SK-N-DZ (cell line): ENCODE measurements around the gene CEBPB.

Experiments
- DNase-seq: peaks from one replicate; pipeline ENCODE4 v3.0.0-alpha.2; 2015; ENCODE audit warnings: low spot score

The CEBPB gene

GRCh38 chr20:50213531-50214106 is 23.0 kb downstream of the CEBPB start:
- no peak for DNase-seq

- no peak for DNase-seq
Measured at GRCh38 chr20:50214226-50215024, 23.8 kb downstream of the CEBPB start.

GRCh38 chr20:50215101-50215690 is 24.6 kb downstream of the CEBPB start:
- no peak for DNase-seq

GRCh38 chr20:50215926-50216325 is 25.3 kb downstream of the CEBPB start:
- DNase-seq, result no peak

- peak; percentile 67 for DNase-seq
Measured at GRCh38 chr20:50216543-50217206, 26.0 kb downstream of the CEBPB start.

GRCh38 chr20:50217207-50217949 is 26.7 kb downstream of the CEBPB start:
- DNase-seq, result no peak

- no peak for DNase-seq
Measured at GRCh38 chr20:50218987-50219435, 28.4 kb downstream of the CEBPB start.

GRCh38 chr20:50219600-50219999 is 29.0 kb downstream of the CEBPB start:
- no peak for DNase-seq

- DNase-seq, result no peak
Measured at GRCh38 chr20:50220093-50220893, 29.7 kb downstream of the CEBPB start.

- no peak for DNase-seq
Measured at GRCh38 chr20:50220894-50221365, 30.3 kb downstream of the CEBPB start.

DNA sequence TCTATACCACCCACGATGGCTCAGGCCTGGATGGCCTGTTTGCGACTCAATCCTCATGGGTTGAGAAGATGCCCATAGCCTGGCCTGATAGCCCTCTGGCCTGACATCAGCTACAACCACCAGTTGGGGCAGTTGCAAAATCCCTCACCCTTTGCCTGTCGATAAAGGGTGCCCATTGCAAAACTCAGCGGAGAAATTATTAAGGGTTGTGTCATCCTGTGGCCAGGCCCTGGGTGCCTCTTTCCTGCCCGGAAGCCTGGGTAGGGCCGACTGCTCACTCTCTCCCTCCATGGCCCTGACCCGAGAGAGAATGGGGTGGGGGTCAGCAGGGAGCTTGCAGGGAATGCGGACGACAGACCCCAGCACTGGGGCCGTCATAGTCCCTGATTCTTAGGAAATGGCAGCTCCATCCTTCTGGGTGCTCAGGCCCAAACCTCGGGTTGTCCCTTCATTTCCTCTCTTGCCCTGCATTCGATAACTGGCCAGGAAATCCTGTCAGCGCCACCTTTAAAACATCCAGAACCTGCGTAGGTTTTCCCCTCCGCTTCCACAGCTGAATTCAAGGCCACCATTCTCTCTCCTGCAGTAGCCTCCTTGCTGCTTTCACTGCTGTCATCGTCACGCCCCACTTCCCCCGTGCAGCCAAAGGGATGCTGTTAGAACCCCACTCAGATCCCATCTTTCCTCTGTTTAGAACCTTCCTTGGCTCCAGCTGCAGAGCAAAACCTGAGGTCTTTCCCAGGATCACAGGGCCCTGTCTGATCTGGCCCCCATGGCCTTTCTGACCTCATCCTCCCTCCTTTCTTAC is 31.1 kb downstream of the CEBPB start:
- DNase-seq, result no peak

DNA sequence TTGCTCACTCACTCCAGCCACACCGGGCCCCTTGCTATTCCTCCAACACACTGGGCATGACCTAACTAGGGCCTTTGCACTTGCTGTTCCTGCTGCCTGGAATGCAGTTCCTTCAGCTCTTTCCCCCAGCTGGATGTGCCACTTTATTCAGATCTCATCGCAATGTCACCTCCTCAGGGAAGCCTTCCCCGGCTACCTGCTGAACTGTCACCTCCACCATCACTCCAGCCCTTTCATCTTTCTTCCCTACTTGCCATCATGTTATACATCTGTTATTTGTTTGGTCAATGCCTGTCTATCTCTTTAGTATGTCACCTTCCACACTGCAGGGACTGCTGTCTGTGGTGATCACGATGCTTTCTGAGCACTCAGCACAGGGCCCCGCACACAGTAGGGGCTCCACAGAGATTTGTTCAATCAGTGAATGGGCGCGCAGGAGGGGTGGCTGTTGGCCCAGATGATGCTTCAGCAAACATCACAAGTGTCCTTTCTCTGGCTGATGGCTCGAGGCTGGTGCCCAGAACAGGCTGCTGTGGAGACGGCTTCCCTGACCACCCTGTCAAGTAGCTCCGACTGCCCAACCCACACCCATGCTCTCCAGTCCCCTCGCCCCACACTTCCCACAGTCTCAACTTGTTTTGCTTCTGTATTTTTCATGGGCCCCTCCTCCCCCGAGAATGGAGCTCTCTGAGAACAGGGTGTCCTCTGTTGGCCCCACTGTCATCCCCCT is 31.8 kb downstream of the CEBPB start:
- no peak for DNase-seq

GRCh38 chr20:50223039-50224005 is 32.7 kb downstream of the CEBPB start:
- peak; percentile 57 for DNase-seq

DNA sequence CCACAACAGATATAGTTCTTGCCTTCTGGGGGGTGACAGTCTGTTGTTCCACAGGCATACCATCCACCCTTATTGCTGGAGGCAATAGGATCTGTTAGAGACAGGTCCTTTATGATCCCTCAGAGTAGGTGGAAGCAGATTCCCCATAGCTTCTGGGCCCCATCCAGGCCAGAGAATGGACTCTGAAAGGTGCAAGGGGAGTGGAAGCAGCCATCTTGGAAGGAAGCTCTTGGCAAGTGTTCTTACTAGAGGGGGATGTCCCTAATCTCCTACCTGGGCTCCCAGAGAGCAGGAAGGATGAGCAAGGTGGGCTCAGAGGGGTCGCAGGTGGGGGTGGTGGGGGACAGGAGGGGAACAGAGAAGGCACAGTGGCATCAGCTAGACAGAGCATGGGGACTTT is 33.4 kb downstream of the CEBPB start:
- DNase-seq, result no peak

DNA sequence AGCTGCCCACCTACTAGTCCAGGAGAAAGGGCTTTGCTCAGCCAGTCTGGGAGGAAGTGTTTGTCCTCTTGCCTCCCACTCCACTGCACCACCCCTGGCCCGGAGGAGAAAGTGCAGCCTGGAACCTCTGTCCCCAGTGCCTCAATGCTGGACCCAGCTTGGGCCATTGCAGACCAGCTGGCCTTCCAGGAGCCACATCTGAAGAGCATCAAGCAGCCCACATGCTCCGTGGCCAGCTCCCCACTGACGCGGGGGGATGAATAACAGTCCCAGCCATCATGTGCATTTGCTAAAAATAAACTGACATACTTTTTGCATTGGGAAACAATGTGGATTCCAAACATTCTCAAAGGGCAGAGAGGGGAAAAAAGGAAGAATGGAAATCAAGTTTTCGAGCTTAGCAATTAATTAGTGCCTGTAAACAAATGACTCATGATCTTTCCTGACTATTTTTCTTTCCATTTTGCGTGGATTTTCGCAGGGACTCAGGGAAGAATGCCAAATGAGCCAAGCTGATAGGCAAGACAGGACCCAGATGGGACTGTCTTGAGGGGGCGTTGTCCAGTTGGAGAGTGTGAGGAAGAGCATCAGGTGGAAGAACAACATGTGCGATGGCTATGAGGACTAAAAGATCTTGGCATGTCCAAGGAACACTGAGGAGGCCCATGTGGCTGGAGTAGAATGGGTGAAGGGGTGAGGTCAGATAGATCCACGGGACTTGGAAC is 34.1 kb downstream of the CEBPB start:
- no peak for DNase-seq

DNA sequence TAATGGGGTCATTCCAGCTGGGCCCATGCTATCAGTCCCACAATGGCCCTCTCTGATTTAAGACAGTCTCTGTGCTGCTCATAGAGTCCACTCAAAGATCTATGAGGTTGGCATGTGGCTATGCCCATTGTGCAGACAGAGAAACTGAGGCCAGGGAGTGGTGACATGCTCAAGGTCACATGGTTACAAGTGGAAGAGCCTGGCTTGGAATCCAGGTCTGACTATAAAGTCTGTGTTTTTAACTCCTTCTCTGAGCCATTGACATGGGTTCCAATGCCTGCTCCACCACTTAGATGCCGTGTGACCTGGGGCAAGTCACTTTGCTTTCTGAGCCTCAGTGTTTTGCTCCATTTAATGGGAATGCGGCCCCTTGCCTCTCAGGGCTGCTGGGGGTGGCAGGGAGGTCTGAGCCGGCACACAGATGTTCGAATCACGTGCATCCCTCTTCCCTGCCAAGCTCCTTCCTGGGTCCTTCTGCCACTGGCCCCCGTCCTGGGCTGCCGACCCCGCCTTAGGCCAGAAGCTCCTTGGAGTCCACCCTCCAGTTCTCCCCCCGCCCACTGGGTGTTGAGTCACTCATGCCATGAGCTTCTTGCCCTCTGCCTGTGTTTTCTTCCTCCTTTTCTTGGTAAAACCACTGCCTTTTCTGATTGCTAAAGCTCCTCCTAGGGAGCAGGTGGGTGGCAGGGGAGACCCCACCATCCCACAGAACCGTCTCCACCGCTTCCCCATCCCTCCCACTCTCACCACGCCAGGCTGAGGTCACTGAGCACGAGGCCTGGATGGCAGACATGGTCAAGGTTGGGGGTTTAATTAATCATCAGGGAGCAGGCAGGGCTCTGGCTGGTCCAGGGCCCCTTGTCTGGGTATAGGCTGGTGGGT is 35.7 kb downstream of the CEBPB start:
- no peak for DNase-seq
